GM12878 (cell line): ENCODE measurements around the gene KIRREL1. TPM values are rescaled to one million over a fixed set of nuclear protein-coding genes. Genes with fewer than 3 reads are reported as not detected.

Experiments used
- ATAC-seq: fragments of 200-7000 bp; cut with Tn5 transposase; 3 replicates; pipeline ENCODE4 v1.9.1; 2020; ENCODE audit warnings: mild to moderate bottlenecking, moderate library complexity
- BruUV-seq: library from RNA; stranded (reverse); fragments of 400-500 nt; replicated peaks from 2 replicates; lab custom pipeline; 2021; lab: Mats Ljungman, UMichigan
- CTCF ChIA-PET: fragments of 300-600 bp; sonication (Branson Sonifier 250); formaldehyde crosslinking; extraction: SDS; loops from one replicate; lab custom pipeline; 2021; ENCODE audit warnings: inconsistent platforms; lab: Yijun Ruan, JAX
- POLR2A ChIA-PET: fragments of 350-600 bp; formaldehyde crosslinking; extraction: SDS; loops from one replicate; lab custom pipeline; 2021; ENCODE audit warnings: inconsistent platforms; lab: Charles Lee
- RAD21 ChIA-PET: fragments of 300-600 bp; sonication (Branson Sonifier 250); formaldehyde crosslinking; loops from one replicate; lab custom pipeline; 2023; ENCODE audit warnings: antibody characterized with exemption; ENCODE audit not compliant: unreplicated experiment; lab: Charles Lee
- SMC1A ChIA-PET: fragments of 300-600 bp; sonication (Branson Sonifier 250); formaldehyde crosslinking; loops from one replicate; lab custom pipeline; 2023; ENCODE audit not compliant: unreplicated experiment, uncharacterized antibody; lab: Charles Lee
- DNase-seq: peaks from one replicate; pipeline ENCODE4 v3.0.0-alpha.2; 2011; ENCODE audit warnings: low read depth, low spot score
- FAIRE-seq: peaks from 3 replicates; lab custom pipeline; 2011; peaks lifted over from hg19 to GRCh38; lab: Jason Lieb, UNC
- H2AFZ ChIP-seq: 2 replicates; pipeline ENCODE4 v1.6.0; 2011; ENCODE audit warnings: low read depth, low read length, control low read depth; ENCODE audit not compliant: control insufficient read depth
- H3K27ac ChIP-seq: 2 replicates; pipeline ENCODE4 v1.5.1; 2011; ENCODE audit warnings: control low read depth; ENCODE audit not compliant: control insufficient read depth, insufficient read depth
- H3K27me3 ChIP-seq, 2 experiments: replicated peaks in 1 of 2; 2 replicates each; pipeline versions ENCODE4 v1.6.0 to v1.6.1; 2011; ENCODE audit warnings: low read length in 1 of 2; ENCODE audit not compliant: control insufficient read depth in 2 of 2, insufficient read depth in 2 of 2
- H3K36me3 ChIP-seq, 2 experiments: 2 replicates each; pipeline ENCODE4 v1.5.1; 2011; ENCODE audit warnings: low read length in 1 of 2; ENCODE audit not compliant: control insufficient read depth in 2 of 2, insufficient read depth in 2 of 2
- H3K4me1 ChIP-seq: 2 replicates; pipeline ENCODE4 v1.6.1; 2011; ENCODE audit warnings: mild to moderate bottlenecking, low read length, moderate library complexity, mixed read lengths; ENCODE audit not compliant: control insufficient read depth, insufficient read depth
- H3K4me2 ChIP-seq: 2 replicates; pipeline ENCODE4 v1.6.0; 2011; ENCODE audit warnings: control low read depth; ENCODE audit not compliant: control insufficient read depth, insufficient read depth
- H3K4me3 ChIP-seq: fragments of 200-600 bp; sonication (generic); 2 replicates; pipeline ENCODE4 v1.5.1; 2016
- H3K79me2 ChIP-seq: 2 replicates; pipeline ENCODE4 v1.6.0; 2011; ENCODE audit warnings: low read length; ENCODE audit not compliant: control insufficient read depth, insufficient read depth
- H3K9ac ChIP-seq: 2 replicates; pipeline ENCODE4 v1.8.0; 2011; ENCODE audit warnings: low read length, control low read depth, mixed read lengths; ENCODE audit not compliant: control insufficient read depth, insufficient read depth
- H3K9me3 ChIP-seq: replicated peaks from 3 replicates; pipeline ENCODE4 v1.5.1; 2011; ENCODE audit warnings: mild to moderate bottlenecking, low read length; ENCODE audit not compliant: control insufficient read depth, insufficient read depth
- H4K20me1 ChIP-seq: 2 replicates; pipeline ENCODE4 v1.6.0; 2011; ENCODE audit not compliant: control insufficient read depth, insufficient read depth
- CEBPB ChIP-seq, 2 experiments: fragments of 150-350 bp in 1 of 2; IDR thresholded peaks; 2 replicates each; pipeline ENCODE4 v1.6.1; 2012 to 2014; ENCODE audit warnings: low read depth in 2 of 2, low read length in 2 of 2, borderline replicate concordance in 1 of 2, inconsistent platforms in 1 of 2
- CHD4 ChIP-seq: fragments of 200-600 bp; sonication (generic); IDR thresholded peaks from 2 replicates; pipeline ENCODE4 v1.6.1; 2016; ENCODE audit warnings: mild to moderate bottlenecking
- IRF4 ChIP-seq: IDR thresholded peaks from 2 replicates; pipeline ENCODE4 v1.6.1; 2011; ENCODE audit warnings: low read depth, low read length
- NBN ChIP-seq: fragments of 450-650 bp; IDR thresholded peaks from 2 replicates; pipeline ENCODE4 v1.6.1; 2016
- NFXL1 ChIP-seq: fragments of 450-650 bp; IDR thresholded peaks from 2 replicates; pipeline ENCODE4 v1.6.1; 2017; ENCODE audit warnings: antibody characterized with exemption, mild to moderate bottlenecking, borderline replicate concordance
- NRF1 ChIP-seq: conservative IDR thresholded peaks from 2 replicates; pipeline ENCODE4 v1.6.1; 2011; ENCODE audit warnings: mild to moderate bottlenecking, low read depth, low read length, improper control_type of control experiment
- POU2F2 ChIP-seq: IDR thresholded peaks from 3 replicates; pipeline ENCODE4 v1.6.1; 2011; ENCODE audit warnings: low read depth, mild to moderate bottlenecking, low read length, borderline replicate concordance
- SPI1 ChIP-seq: IDR thresholded peaks from 2 replicates; pipeline ENCODE4 v1.6.1; 2011; ENCODE audit warnings: low read depth, mild to moderate bottlenecking, low read length, moderate library complexity, borderline replicate concordance; ENCODE audit not compliant: insufficient read depth
- SREBF1 ChIP-seq: IDR thresholded peaks from 2 replicates; pipeline ENCODE4 v1.6.1; 2012; ENCODE audit warnings: mild to moderate bottlenecking, low read length
- TARDBP ChIP-seq: IDR thresholded peaks from 2 replicates; pipeline ENCODE4 v1.6.1; 2016; ENCODE audit warnings: borderline replicate concordance
- ZNF207 ChIP-seq: fragments of 450-650 bp; IDR thresholded peaks from 2 replicates; pipeline ENCODE4 v1.6.1; 2014; ENCODE audit warnings: antibody characterized with exemption, mild to moderate bottlenecking, borderline replicate concordance
- WGBS: methylation state at CpG from one replicate; pipeline ENCODE4 v1.1.6; 2016; ENCODE audit warnings: low lambda C conversion rate; ENCODE audit not compliant: insufficient replicate concordance, insufficient coverage; ENCODE audit errors: missing lambda C conversion rate; 5-methylcytosine and 5-hydroxymethylcytosine counted together
- in situ Hi-C: fragments of 300-500 bp; cut with MboI; formaldehyde crosslinking; loops from 9 replicates; pipeline ENCODE4 v1.14.3; 2018; ENCODE audit warnings: mixed read lengths
- intact Hi-C: fragments of 100-400 bp; cut with micrococcal nuclease; formaldehyde crosslinking; loops from one replicate; pipeline ENCODE4 v1.14.2; 2022; ENCODE audit not compliant: unreplicated experiment
- polyA plus RNA-seq, 11 experiments: library from polyadenylated mRNA; depleted of rRNA in 4 of 11; unstranded in 6 of 11; stranded (reverse) in 5 of 11; fragments of >200 nt; fragmentation: Nextera tagmentation in 4 of 11; fragmentation: Illumina TruSeq in 1 of 11; extraction: Ambion mirVana in 4 of 11; extraction: Trizol in 1 of 11; gene quantifications; 1 replicate in 1 of 11; 2 replicates in 10 of 11; pipeline versions ENCODE4 v1.2.1 to v1.2.3, GENCODE V29; 2011 to 2016; ENCODE audit warnings: inconsistent platforms in 2 of 11, missing spikeins in 2 of 11, low read depth in 1 of 11
- total RNA-seq, 4 experiments: library from RNA; depleted of rRNA in 3 of 4; stranded (reverse); fragments of >200 nt in 3 of 4; fragmentation: Illumina TruSeq in 1 of 4; extraction: Trizol in 1 of 4; gene quantifications; 2 replicates each; pipeline versions ENCODE4 v1.2.1 to v1.2.3, GENCODE V29; 2013 to 2021
- TF ChIP-seq, protein P1 (sequence below): fragments of 450-650 bp; IDR thresholded peaks from 2 replicates; pipeline ENCODE4 v1.6.1; 2018; ENCODE audit warnings: mild to moderate bottlenecking, low read depth, moderate library complexity; ENCODE audit not compliant: partially characterized antibody
- TF ChIP-seq, protein P2 (sequence below): fragments of 450-650 bp; IDR thresholded peaks from 2 replicates; pipeline ENCODE4 v1.6.1; 2018; ENCODE audit warnings: borderline replicate concordance, mild to moderate bottlenecking; ENCODE audit not compliant: partially characterized antibody

The KIRREL1 gene
- total and polyA plus RNA-seq, 10 of the 15 experiments (the other 5 are each of a cell fraction or from before 2014, with no cell fraction given), result 0.15 TPM; not detected in 9

DNA sequence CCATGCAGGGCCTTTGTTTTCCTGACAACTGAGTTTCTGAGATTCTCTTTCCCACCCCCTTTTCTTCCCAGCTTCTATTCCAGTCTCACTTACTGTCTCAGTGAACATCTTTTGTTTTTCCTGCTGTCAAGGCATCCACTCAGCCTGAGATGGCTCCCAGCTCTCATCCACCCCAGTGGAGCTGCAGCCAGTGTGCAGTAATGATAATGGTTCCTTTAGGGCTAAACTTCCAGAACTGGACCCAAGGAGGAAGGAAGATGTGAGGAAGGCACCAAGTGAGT is 44.4 kb upstream of the KIRREL1 start:
- Histone ChIP-seq H3K79me2 (no peaks in the 10 kb centered on the region), H3K27ac (no peak overlapping the region), H3K36me3 (no peaks in the 10 kb centered on the region), H3K9ac (no peak overlapping the region), H3K27me3 (peaks cover 0 to 7% of the 10 kb centered on the region in 2 experiments; a peak in 2 of 4 replicates), H3K9me3 (no peaks in the 10 kb centered on the region), H3K4me2 (no peak overlapping the region), H3K4me3 (no peak overlapping the region), H2AFZ (no peak overlapping the region), H3K4me1 (peaks cover 3% of the 10 kb centered on the region; the same call in 1 of the 2 replicates), H4K20me1 (no peaks in the 10 kb centered on the region)
- ATAC-seq, result no peak
- no peak for TF ChIP-seq NBN
- no peak for TF ChIP-seq CHD4
- no peak for TF ChIP-seq POU2F2
- no peak for TF ChIP-seq TARDBP
- no peak for TF ChIP-seq NRF1
- no peak for TF ChIP-seq NFXL1
- intact Hi-C loops (loop anchor here (2.0 to 5.0 kb wide), 3 partner anchors 72 to 367 kb away; no protein-coding TSS in a partner anchor), in situ Hi-C loops (loop anchor here (5.0 kb wide), 1 partner anchor 372 kb away; no protein-coding TSS in a partner anchor)
- ChIA-PET SMC1A (interaction anchor here (0.6 to 1.4 kb wide), 4 partner anchors 9 to 587 kb away, joined by 3 to 9 read pairs (median 3); no protein-coding TSS in a partner anchor), RAD21 (interaction anchor here (0.8 to 2.2 kb wide), 3 partner anchors 72 to 369 kb away, joined by 3 to 7 read pairs (median 4); no protein-coding TSS in a partner anchor), CTCF (interaction anchor here (1.0 to 2.2 kb wide), 5 partner anchors 70 to 372 kb away, joined by 3 to 8 read pairs (median 4); no protein-coding TSS in a partner anchor), POLR2A (no interaction called here)
- no TSS peak for BruUV-seq
- no peak for DNase-seq
- FAIRE-seq, result no peak

DNA sequence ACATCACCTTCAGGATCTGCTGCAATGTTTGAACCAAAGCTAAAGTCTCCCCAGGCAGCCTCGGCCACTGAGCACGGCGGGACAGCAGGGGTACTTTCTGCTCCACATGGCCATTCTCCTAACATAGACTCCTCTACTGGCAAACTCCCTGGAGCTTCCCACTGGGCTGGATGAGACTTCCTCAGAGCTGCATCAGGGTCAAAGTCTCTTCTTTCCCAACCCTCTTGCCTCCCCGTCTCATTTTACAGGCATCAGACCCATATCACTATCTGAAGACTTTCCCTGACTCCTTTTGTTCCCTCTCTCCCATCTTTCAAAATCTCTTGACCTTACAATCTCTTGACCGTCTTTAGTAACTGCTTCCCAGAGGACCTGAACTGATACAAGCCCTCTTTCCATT is 42.2 kb upstream of the KIRREL1 start:
- ATAC-seq (no peak), DNase-seq (no peak), FAIRE-seq (no peak)
- H3K9ac ChIP-seq, result no peak overlapping the region
- CTCF ChIA-PET, result interaction anchor here (1.1 to 1.8 kb wide), 6 partner anchors 10 to 371 kb away, joined by 3 to 9 read pairs (median 6); no protein-coding TSS in a partner anchor
- no peak overlapping the region for H2AFZ ChIP-seq
- peaks cover 0 to 7% of the 10 kb centered on the region in 2 experiments; a peak in 2 of 4 replicates for H3K27me3 ChIP-seq
- no peaks in the 10 kb centered on the region for H3K4me1 ChIP-seq
- H3K36me3 ChIP-seq, result no peaks in the 10 kb centered on the region
- H3K79me2 ChIP-seq, result no peaks in the 10 kb centered on the region
- H3K4me3 ChIP-seq, result no peak overlapping the region
- no peak overlapping the region for H3K27ac ChIP-seq
- POLR2A ChIA-PET, result no interaction called here
- no peaks in the 10 kb centered on the region for H4K20me1 ChIP-seq
- no peaks in the 10 kb centered on the region for H3K9me3 ChIP-seq
- RAD21 ChIA-PET, result interaction anchor here (1.4 kb wide), 1 partner anchor 13 kb away, joined by 4 read pairs; no protein-coding TSS in a partner anchor
- intact Hi-C loops (no loop called here), in situ Hi-C loops (no loop called here)
- no peak overlapping the region for H3K4me2 ChIP-seq
- SMC1A ChIA-PET, result no interaction called here
- WGBS, result 27% methylated on average over 5 of the region's 5 CpGs
- BruUV-seq, result no TSS peak
- no peak for TF ChIP-seq SPI1
- TF ChIP-seq SREBF1, result no peak
- TF ChIP-seq IRF4, result no peak
- TF ChIP-seq, protein P1, sequence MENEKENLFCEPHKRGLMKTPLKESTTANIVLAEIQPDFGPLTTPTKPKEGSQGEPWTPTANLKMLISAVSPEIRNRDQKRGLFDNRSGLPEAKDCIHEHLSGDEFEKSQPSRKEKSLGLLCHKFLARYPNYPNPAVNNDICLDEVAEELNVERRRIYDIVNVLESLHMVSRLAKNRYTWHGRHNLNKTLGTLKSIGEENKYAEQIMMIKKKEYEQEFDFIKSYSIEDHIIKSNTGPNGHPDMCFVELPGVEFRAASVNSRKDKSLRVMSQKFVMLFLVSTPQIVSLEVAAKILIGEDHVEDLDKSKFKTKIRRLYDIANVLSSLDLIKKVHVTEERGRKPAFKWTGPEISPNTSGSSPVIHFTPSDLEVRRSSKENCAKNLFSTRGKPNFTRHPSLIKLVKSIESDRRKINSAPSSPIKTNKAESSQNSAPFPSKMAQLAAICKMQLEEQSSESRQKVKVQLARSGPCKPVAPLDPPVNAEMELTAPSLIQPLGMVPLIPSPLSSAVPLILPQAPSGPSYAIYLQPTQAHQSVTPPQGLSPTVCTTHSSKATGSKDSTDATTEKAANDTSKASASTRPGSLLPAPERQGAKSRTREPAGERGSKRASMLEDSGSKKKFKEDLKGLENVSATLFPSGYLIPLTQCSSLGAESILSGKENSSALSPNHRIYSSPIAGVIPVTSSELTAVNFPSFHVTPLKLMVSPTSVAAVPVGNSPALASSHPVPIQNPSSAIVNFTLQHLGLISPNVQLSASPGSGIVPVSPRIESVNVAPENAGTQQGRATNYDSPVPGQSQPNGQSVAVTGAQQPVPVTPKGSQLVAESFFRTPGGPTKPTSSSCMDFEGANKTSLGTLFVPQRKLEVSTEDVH, result no peak
- TF ChIP-seq ZNF207, result no peak
- TF ChIP-seq CEBPB (IDR thresholded peaks at IDR 0.05; ENCODE audit: borderline replicate concordance in 1 of 2, low read depth in 2 of 2, low read length in 2 of 2), result no peak
- TF ChIP-seq, protein P2, sequence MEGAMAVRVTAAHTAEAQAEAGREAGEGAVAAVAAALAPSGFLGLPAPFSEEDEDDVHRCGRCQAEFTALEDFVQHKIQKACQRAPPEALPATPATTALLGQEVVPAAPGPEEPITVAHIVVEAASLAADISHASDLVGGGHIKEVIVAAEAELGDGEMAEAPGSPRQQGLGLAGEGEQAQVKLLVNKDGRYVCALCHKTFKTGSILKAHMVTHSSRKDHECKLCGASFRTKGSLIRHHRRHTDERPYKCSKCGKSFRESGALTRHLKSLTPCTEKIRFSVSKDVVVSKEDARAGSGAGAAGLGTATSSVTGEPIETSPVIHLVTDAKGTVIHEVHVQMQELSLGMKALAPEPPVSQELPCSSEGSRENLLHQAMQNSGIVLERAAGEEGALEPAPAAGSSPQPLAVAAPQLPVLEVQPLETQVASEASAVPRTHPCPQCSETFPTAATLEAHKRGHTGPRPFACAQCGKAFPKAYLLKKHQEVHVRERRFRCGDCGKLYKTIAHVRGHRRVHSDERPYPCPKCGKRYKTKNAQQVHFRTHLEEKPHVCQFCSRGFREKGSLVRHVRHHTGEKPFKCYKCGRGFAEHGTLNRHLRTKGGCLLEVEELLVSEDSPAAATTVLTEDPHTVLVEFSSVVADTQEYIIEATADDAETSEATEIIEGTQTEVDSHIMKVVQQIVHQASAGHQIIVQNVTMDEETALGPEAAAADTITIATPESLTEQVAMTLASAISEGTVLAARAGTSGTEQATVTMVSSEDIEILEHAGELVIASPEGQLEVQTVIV, result no peak
- no peak for TF ChIP-seq POU2F2
